Adipocyte (in vitro differentiated cells): ENCODE data around the gene UBC.

Experiments used
- DNase-seq: peaks from one replicate; pipeline ENCODE4 v3.0.0-alpha.2; 2015; ENCODE audit warnings: low read depth
- H3K27me3 ChIP-seq: replicated peaks from 2 replicates; pipeline ENCODE4 v1.7.0; 2013; ENCODE audit warnings: mild to moderate bottlenecking, low read length, moderate library complexity; ENCODE audit not compliant: control insufficient read depth, insufficient read depth
- H3K36me3 ChIP-seq: 2 replicates; pipeline ENCODE4 v1.7.0; 2013; ENCODE audit warnings: low read length, mild to moderate bottlenecking, moderate library complexity; ENCODE audit not compliant: control insufficient read depth, insufficient read depth, severe bottlenecking
- H3K4me1 ChIP-seq: 2 replicates; pipeline ENCODE4 v1.7.0; 2013; ENCODE audit warnings: mild to moderate bottlenecking, low read length, moderate library complexity; ENCODE audit not compliant: control insufficient read depth, insufficient read depth
- H3K4me3 ChIP-seq: 2 replicates; pipeline ENCODE4 v1.7.0; 2013; ENCODE audit warnings: mild to moderate bottlenecking, low read length, moderate library complexity
- H3K9ac ChIP-seq: 2 replicates; pipeline ENCODE4 v1.7.0; 2013; ENCODE audit warnings: mild to moderate bottlenecking, low read length, moderate library complexity
- H3K9me3 ChIP-seq: 2 replicates; pipeline ENCODE4 v1.7.0; 2013; ENCODE audit warnings: mild to moderate bottlenecking, low read length, moderate library complexity; ENCODE audit not compliant: control insufficient read depth

UBC gene

GRCh38 chr12:124877423-124877822 is 37.0 kb downstream of the UBC start:
- Histone ChIP-seq H3K4me1 (no peaks in the 10 kb centered on the region), H3K27me3 (no peaks in the 10 kb centered on the region), H3K9ac (no peak overlapping the region), H3K4me3 (no peak overlapping the region), H3K36me3 (no peaks in the 10 kb centered on the region), H3K9me3 (no peaks in the 10 kb centered on the region)
- no peak for DNase-seq

- Histone ChIP-seq H3K9ac (no peak overlapping the region), H3K4me3 (no peak overlapping the region), H3K9me3 (no peaks in the 10 kb centered on the region), H3K36me3 (no peaks in the 10 kb centered on the region), H3K27me3 (no peaks in the 10 kb centered on the region), H3K4me1 (no peaks in the 10 kb centered on the region)
- DNase-seq, result no peak
Observed at GRCh38 chr12:124876171-124876570, 38.3 kb downstream of the UBC start.

GRCh38 chr12:124875803-124876132 is 38.7 kb downstream of the UBC start:
- H3K4me1 ChIP-seq, result no peaks in the 10 kb centered on the region
- H3K27me3 ChIP-seq, result no peaks in the 10 kb centered on the region

GRCh38 chr12:124874988-124875802 is 39.3 kb downstream of the UBC start:
- no peaks in the 10 kb centered on the region for H3K9me3 ChIP-seq
- DNase-seq, result no peak

More at GRCh38 chr12:124875803-124876132, 38.7 kb downstream of the UBC start:
- DNase-seq, result no peak
- Histone ChIP-seq H3K36me3 (no peaks in the 10 kb centered on the region), H3K9me3 (no peaks in the 10 kb centered on the region), H3K9ac (no peak overlapping the region), H3K4me3 (no peak overlapping the region)

GRCh38 chr12:124874188-124874587 is 40.3 kb downstream of the UBC start:
- Histone ChIP-seq H3K9me3 (no peaks in the 10 kb centered on the region), H3K9ac (no peak overlapping the region), H3K27me3 (no peaks in the 10 kb centered on the region), H3K4me3 (no peak overlapping the region), H3K36me3 (no peaks in the 10 kb centered on the region), H3K4me1 (no peaks in the 10 kb centered on the region)
- DNase-seq, result no peak

More at GRCh38 chr12:124874988-124875802, 39.3 kb downstream of the UBC start:
- Histone ChIP-seq H3K4me3 (no peak overlapping the region), H3K9ac (no peak overlapping the region), H3K27me3 (no peaks in the 10 kb centered on the region), H3K36me3 (no peaks in the 10 kb centered on the region), H3K4me1 (no peaks in the 10 kb centered on the region)

- H3K4me1 ChIP-seq, result no peaks in the 10 kb centered on the region
- H3K4me3 ChIP-seq, result no peak overlapping the region
- no peak overlapping the region for H3K9ac ChIP-seq
- H3K27me3 ChIP-seq, result no peaks in the 10 kb centered on the region
- no peaks in the 10 kb centered on the region for H3K9me3 ChIP-seq
- no peak for DNase-seq
- H3K36me3 ChIP-seq, result no peaks in the 10 kb centered on the region
Observed at GRCh38 chr12:124872068-124872719, 42.3 kb downstream of the UBC start.

GRCh38 chr12:124871297-124871696 is 43.2 kb downstream of the UBC start:
- H3K27me3 ChIP-seq, result no peaks in the 10 kb centered on the region
- DNase-seq, result no peak

GRCh38 chr12:124870515-124870914 is 43.9 kb downstream of the UBC start:
- Histone ChIP-seq H3K9me3 (no peaks in the 10 kb centered on the region), H3K36me3 (no peaks in the 10 kb centered on the region), H3K27me3 (no peaks in the 10 kb centered on the region), H3K4me1 (no peaks in the 10 kb centered on the region), H3K9ac (no peak overlapping the region), H3K4me3 (no peak overlapping the region)
- DNase-seq, result no peak

More at GRCh38 chr12:124871297-124871696, 43.2 kb downstream of the UBC start:
- Histone ChIP-seq H3K9ac (no peak overlapping the region), H3K4me3 (no peak overlapping the region), H3K9me3 (no peaks in the 10 kb centered on the region), H3K4me1 (no peaks in the 10 kb centered on the region), H3K36me3 (no peaks in the 10 kb centered on the region)

- Histone ChIP-seq H3K4me1 (no peaks in the 10 kb centered on the region), H3K36me3 (no peaks in the 10 kb centered on the region), H3K27me3 (no peaks in the 10 kb centered on the region), H3K9ac (no peak overlapping the region), H3K9me3 (no peaks in the 10 kb centered on the region), H3K4me3 (no peak overlapping the region)
- no peak for DNase-seq
Observed at GRCh38 chr12:124869059-124869665, 45.3 kb downstream of the UBC start.

GRCh38 chr12:124868252-124869058 is 46.0 kb downstream of the UBC start:
- H3K27me3 ChIP-seq, result no peaks in the 10 kb centered on the region
- H3K9me3 ChIP-seq, result no peaks in the 10 kb centered on the region
- H3K4me1 ChIP-seq, result no peaks in the 10 kb centered on the region
- no peak overlapping the region for H3K9ac ChIP-seq
- H3K4me3 ChIP-seq, result no peak overlapping the region
- DNase-seq, result no peak
- no peaks in the 10 kb centered on the region for H3K36me3 ChIP-seq
